ENCODE data around the gene GPR26.

The GPR26 gene
- long read RNA-seq, donor 1: 0 reads
- long read RNA-seq, donor 2: 0 reads
- long read RNA-seq, donor 3: 0 reads
- long read RNA-seq, donor 4: 0 reads
- long read RNA-seq, donor 5: 0 reads
- long read RNA-seq, donor 6: 0 reads
- long read RNA-seq, donor 7: 0 reads
- long read RNA-seq, donor 8: 0 reads

- DNase-seq: peak; percentile 31
Observed at GRCh38 chr10:123666318-123667236, at the start of gene GPR26. GPR26 (plus strand) TSS chr10:123666355; CDS start chr10:123666408, 53 bp downstream.

DNA sequence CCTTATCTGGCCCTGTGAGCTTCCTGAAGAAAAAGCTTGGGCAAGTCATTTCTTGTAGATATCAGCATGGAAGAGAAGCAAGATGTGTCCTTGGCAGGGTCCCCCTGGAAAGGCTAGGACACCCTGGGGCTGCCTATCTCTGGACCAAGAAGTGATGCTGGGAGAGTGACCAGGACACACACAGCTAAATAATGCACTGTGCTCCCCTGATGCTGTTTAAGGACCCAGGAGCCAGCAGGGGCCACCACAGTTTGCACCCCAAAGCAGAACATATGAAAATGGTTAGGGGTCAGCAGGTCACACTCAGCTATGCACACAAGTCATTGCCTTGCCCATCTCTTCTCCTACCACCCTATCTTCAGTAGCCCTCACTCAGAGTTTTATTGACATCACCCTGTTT is 47.9 kb upstream of the GPR26 start:
- no peak for DNase-seq

DNA sequence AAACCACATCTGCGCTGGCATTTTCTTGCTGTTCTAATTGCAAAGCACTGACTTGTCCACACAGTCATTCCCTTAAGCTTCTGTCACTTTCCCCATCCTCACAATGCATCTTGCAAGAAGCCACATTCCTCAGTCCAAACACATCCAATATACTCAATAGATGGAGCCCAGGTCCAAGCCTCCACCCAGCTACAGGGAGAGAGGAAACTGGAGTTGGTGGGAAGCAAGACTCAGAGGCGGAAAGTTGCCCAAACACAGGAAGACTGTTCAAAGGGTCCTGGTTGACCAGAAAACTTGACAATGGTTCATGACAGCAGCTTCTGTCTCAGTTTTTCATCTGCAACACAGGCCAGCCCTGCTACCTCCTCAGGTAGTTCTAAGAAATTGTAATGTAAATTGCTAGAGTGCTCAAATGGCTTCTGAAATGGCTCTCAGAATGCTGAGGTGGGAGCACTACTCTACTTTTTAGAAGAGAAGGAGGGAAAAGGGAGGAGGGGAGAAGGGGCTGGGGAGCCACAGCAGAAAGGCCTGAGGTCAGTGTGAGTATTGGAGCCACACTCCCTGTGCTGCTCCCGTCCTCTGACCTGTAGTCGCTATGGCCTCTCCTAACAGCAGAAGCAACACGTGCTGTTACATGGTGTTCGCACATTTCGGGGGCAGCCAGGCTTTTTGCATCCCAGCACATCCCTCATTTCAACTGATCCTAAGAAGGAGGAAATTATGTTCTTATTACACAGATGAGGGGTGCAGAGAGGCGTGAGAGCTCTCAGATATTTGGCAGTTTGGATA is 46.9 kb upstream of the GPR26 start:
- no peak for DNase-seq

GRCh38 chr10:123620621-123621020 is 45.5 kb upstream of the GPR26 start:
- DNase-seq: no peak

GRCh38 chr10:123621492-123621891 is 44.7 kb upstream of the GPR26 start:
- no peak for DNase-seq

GRCh38 chr10:123621916-123622315 is 44.2 kb upstream of the GPR26 start:
- DNase-seq: no peak

DNA sequence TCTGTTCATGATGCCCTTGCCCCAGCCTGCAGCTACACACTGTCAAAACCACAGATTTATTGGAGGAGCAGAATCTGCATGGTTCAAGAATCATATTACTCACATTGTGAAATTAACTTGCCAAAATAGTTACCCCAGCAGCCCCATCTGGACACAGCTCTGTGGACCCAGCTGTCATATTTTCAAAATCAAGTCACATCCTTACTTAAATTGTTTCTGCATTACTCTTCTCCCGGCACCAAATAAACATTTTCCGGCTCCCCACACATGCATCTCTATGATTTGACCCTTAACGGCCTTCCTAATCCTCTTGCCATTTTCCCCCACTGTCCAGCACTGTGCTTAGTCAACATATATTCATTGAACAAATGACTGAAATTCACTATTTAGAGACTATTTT is 43.8 kb upstream of the GPR26 start:
- no peak for DNase-seq

DNA sequence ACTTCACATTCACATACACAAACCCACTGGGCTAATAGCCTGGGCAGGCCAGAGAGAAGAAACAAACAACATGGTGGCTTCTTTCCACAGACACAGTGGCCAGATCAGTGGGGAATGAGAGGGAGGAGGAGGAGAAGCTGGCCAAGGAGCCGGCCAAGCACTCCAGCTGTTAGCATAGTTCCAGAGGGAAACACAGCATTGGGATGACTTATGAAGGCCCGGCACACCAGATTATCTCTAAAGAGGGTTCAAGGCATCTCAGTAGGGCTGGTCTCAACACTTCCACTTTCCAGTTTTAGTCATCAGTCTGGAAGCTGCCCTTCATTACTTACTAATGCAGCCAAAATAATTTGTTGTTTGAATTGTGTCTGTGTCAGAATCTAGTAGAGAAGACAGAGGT is 42.1 kb upstream of the GPR26 start:
- no peak for DNase-seq

DNA sequence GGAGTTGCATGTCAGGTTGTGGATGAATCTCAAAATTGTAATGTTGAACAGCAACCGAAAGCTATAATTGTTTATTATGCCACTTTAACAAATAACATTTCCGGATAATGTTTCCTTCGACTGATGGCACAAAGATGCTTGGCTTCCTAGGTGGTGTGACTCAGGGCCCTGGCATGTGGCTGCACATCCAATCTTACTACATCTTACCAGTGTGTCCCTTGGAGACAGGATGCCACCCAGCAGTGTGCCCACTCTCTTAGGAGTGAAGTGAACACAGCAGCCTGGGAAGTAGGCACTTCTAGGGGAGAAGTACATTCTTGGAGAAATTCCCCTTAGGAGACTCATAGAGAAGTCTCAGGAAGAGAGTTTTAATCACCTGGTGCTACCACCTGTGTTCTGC is 33.0 kb upstream of the GPR26 start:
- no peak for DNase-seq

DNA sequence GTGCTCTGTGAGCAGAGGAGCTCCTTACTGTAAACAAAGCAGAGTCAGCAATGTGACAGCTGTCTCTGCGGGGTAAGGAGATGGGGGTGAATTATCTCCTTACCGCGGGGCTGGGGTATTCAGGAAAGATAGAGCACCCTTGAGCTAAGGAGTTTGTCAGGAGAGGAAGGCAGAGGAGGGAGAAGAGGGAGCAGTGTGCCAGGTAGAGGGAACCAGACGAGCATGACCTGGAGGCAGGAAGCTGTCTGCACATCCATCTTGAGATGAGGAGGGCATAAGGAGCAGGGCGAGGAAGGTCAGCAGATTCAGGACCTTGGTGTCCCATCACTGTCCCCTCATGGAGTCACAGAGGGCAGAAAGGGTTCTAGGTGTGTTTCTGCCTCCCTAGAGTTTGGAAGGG is 32.5 kb upstream of the GPR26 start:
- no peak for DNase-seq

DNA sequence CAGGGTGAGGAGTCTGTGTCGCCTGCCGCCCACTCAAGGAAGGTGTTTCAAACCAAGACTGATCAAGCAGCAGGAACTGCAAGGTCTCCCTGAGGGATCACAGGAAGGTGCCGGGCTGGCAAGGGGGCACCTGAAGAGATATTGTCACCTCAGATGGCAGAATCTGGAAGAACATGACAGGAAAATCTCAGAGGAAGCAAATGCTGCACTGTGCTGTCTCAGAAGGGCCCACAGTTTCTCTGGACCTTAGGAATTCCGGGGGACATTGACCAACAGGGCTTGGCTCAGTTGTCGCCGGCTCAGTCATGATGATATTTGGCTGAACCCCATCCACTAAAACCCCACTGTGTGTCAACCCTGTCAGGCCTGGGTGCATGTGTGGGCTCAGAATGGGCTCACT is 31.9 kb upstream of the GPR26 start:
- DNase-seq: no peak

- DNase-seq: no peak
Observed at GRCh38 chr10:123635131-123635530, 31.0 kb upstream of the GPR26 start.

DNA sequence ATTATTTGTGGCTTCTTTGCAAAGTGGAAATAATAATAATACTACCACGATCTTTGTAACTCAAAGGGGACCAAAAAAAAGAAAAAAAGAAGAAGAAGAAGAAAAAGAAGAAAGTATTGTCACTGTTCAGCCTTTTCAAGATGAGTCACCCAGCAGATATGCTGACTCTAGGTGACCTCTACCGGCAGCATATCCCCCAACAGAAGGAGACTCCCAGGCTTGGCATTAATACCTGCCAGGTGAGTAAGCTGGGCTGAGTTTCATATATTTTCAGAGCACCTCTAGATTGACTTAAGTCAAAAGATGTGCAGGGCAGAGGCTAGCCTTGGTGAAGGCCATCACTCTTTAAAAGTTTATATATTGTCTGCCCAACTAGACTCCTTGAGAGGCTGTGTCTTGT is 30.4 kb upstream of the GPR26 start:
- no peak for DNase-seq

- DNase-seq: no peak
Observed at GRCh38 chr10:123636598-123637325, 29.4 kb upstream of the GPR26 start.

GRCh38 chr10:123637326-123637880 is 28.8 kb upstream of the GPR26 start:
- DNase-seq: no peak

- no peak for DNase-seq
Observed at GRCh38 chr10:123639131-123639530, 27.0 kb upstream of the GPR26 start.

DNA sequence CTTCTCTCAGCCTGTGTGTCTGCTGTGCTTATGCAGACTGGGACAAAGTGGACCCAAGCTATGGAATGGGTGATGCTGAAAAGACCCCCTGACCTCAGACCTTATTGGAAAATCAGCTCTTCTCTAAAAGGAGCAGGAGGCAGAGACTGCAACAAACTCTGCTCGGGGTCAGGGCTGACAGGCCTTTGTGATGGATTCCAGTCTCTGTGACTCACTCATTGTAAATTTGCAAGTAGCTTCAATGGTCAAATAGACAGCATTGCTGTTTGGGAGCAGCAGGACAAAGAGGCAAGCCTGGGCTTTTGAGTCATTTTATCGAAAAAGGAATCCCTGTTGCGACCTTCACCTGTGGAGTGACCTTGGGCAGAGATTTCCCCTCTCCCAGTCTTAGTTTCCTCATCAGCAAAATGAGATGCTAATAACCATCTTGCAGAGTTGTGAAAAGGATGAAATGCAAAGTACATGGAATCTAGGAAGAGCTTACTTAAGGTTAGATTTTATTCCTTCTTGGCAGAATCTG is 26.1 kb upstream of the GPR26 start:
- no peak for DNase-seq

DNA sequence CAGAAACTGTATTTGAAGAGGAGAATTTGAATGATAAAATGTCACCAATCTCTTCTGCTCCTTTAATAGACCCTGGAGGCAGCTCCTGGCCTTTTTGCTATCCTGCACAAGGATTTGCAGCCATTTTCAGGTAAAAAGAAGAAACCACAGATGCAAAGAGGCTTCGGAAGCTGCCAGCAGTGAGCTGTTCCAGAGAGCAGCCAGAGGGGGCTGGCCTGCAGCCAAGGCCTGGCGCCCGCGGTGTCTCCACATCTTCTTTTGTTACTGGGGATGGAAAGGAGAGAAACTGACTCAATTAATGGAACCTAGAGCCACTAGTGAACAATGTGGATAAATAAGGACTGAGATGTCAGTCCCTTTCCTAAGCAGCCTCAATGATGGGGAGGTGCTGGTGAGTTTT is 23.9 kb upstream of the GPR26 start:
- DNase-seq: no peak

DNA sequence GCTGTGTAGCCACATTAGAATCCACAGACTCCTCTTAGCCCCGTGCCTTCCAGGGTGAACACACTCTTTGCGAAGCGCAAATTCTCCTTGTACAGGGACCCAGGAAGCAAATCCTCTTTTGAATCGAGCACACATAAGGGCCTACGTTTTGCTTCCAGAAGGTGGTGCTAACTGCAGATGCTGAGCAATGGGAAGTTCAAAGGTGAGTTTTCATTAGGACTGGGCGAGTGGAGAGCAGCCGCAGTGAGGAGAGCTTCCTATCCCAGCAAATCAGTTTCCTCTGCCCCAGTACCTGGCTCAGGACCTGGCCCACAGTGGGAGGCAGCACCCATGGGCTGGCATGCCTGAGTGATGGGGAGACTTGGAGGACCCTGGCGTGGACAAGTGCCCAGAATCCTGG is 23.5 kb upstream of the GPR26 start:
- DNase-seq: no peak

GRCh38 chr10:123643315-123643714 is 22.8 kb upstream of the GPR26 start:
- DNase-seq: no peak

- no peak for DNase-seq
Observed at GRCh38 chr10:123645016-123645415, 21.1 kb upstream of the GPR26 start.

- no peak for DNase-seq
Observed at GRCh38 chr10:123645615-123646014, 20.5 kb upstream of the GPR26 start.
